Neuronal stem cell (in vitro differentiated cells): ENCODE data around the gene OTOP2.
"Not testable (repeated sequence)": the region's sequence is repeated elsewhere in the genome, so short reads cannot be mapped to it uniquely, and the experiment has no call there.

Source experiments
- DNase-seq: peaks from one replicate; pipeline ENCODE4 v3.0.0-alpha.2; 2013; ENCODE audit warnings: low spot score
- H2AFZ ChIP-seq: one replicate; pipeline ENCODE4 v1.6.1; 2013; ENCODE audit warnings: mild to moderate bottlenecking, low read length, inconsistent platforms
- H2AK5ac ChIP-seq: 2 replicates; pipeline ENCODE4 v1.6.1; 2013; ENCODE audit warnings: low read depth, mild to moderate bottlenecking, inconsistent platforms, low read length, moderate library complexity, mixed read lengths
- H2BK120ac ChIP-seq: 2 replicates; pipeline ENCODE4 v1.6.1; 2013; ENCODE audit warnings: low read depth, mild to moderate bottlenecking, inconsistent platforms, low read length, moderate library complexity, mixed read lengths
- H2BK12ac ChIP-seq: one replicate; pipeline ENCODE4 v1.6.1; 2013; ENCODE audit warnings: low read length, inconsistent platforms
- H2BK15ac ChIP-seq: 2 replicates; pipeline ENCODE4 v1.6.1; 2013; ENCODE audit warnings: mild to moderate bottlenecking, low read length, inconsistent platforms, mixed read lengths
- H2BK5ac ChIP-seq: one replicate; pipeline ENCODE4 v1.6.1; 2013; ENCODE audit warnings: inconsistent platforms, mild to moderate bottlenecking, low read length, moderate library complexity
- H3K14ac ChIP-seq: one replicate; pipeline ENCODE4 v1.6.1; 2013; ENCODE audit warnings: low read length, inconsistent platforms
- H3K18ac ChIP-seq: 2 replicates; pipeline ENCODE4 v1.6.1; 2013; ENCODE audit warnings: low read length, inconsistent platforms
- H3K23ac ChIP-seq: 2 replicates; pipeline ENCODE4 v1.6.1; 2013; ENCODE audit warnings: low read depth, mild to moderate bottlenecking, mixed read lengths, low read length, inconsistent platforms; ENCODE audit not compliant: poor library complexity
- H3K27ac ChIP-seq: replicated peaks from 3 replicates; pipeline ENCODE4 v1.5.1; 2013; ENCODE audit warnings: low read length, inconsistent platforms
- H3K27me3 ChIP-seq, 3 experiments: 2 replicates each; pipeline ENCODE4 v1.6.1; 2013; ENCODE audit warnings: low read length in 3 of 3, mild to moderate bottlenecking in 2 of 3, inconsistent platforms in 1 of 3, low read depth in 1 of 3, mixed read lengths in 1 of 3, moderate library complexity in 1 of 3; ENCODE audit not compliant: control insufficient read depth in 3 of 3, insufficient read depth in 3 of 3
- H3K36me3 ChIP-seq, 2 donors: replicated peaks in 1 of 2; 2 replicates each; pipeline ENCODE4 v1.6.1; 2013; ENCODE audit warnings: low read length in 2 of 2; ENCODE audit not compliant: control insufficient read depth in 2 of 2, insufficient read depth in 2 of 2
- H3K4ac ChIP-seq: 2 replicates; pipeline ENCODE4 v1.6.1; 2013; ENCODE audit warnings: inconsistent platforms, mild to moderate bottlenecking, low read length, moderate library complexity
- H3K4me1 ChIP-seq, 2 donors: 1 replicate in 1 of 2; 2 replicates in 1 of 2; pipeline ENCODE4 v1.6.1; 2013; ENCODE audit warnings: low read length in 2 of 2, low read depth in 1 of 2; ENCODE audit not compliant: control insufficient read depth in 2 of 2, insufficient read depth in 1 of 2
- H3K4me2 ChIP-seq: one replicate; pipeline ENCODE4 v1.6.1; 2013; ENCODE audit warnings: mild to moderate bottlenecking, low read length, inconsistent platforms; ENCODE audit not compliant: insufficient read depth, poor library complexity, severe bottlenecking
- H3K4me3 ChIP-seq, 2 donors: 2 replicates each; pipeline ENCODE4 v1.5.1; 2013; ENCODE audit warnings: low read length in 2 of 2, mild to moderate bottlenecking in 2 of 2, inconsistent platforms in 1 of 2, moderate library complexity in 1 of 2
- H3K79me1 ChIP-seq: one replicate; pipeline ENCODE4 v1.6.1; 2013; ENCODE audit warnings: low read depth, mild to moderate bottlenecking, inconsistent platforms, low read length, moderate library complexity
- H3K9ac ChIP-seq: one replicate; pipeline ENCODE4 v1.6.1; 2013; ENCODE audit warnings: mild to moderate bottlenecking, low read depth, low read length, inconsistent platforms; ENCODE audit not compliant: poor library complexity
- H3K9me3 ChIP-seq, 2 donors: replicated peaks in 1 of 2; 2 replicates each; pipeline versions ENCODE3 to v1.6.1; 2013; ENCODE audit warnings: low read length in 2 of 2, mild to moderate bottlenecking in 2 of 2, inconsistent platforms in 1 of 2, low read depth in 1 of 2, mixed read lengths in 1 of 2, moderate library complexity in 1 of 2; ENCODE audit not compliant: control insufficient read depth in 2 of 2, insufficient read depth in 1 of 2
- H4K8ac ChIP-seq: one replicate; pipeline ENCODE4 v1.6.1; 2013; ENCODE audit warnings: low read depth, mild to moderate bottlenecking, inconsistent platforms, low read length, moderate library complexity
- H4K91ac ChIP-seq: one replicate; pipeline ENCODE4 v1.6.1; 2013; ENCODE audit warnings: low read length, low read depth, mild to moderate bottlenecking, inconsistent platforms; ENCODE audit not compliant: poor library complexity
- WGBS, 2 donors: extraction: QIAGEN DNeasy Blood & Tissue Kit; methylation state at CpG; one replicate each; pipeline ENCODE4 v1.1.7; 2013; ENCODE audit warnings: missing lambda C conversion rate in 2 of 2, mixed read lengths in 1 of 2; ENCODE audit not compliant: insufficient read length in 2 of 2, insufficient replicate concordance in 1 of 2; ENCODE audit errors: extremely low coverage in 2 of 2; 5-methylcytosine and 5-hydroxymethylcytosine counted together

Gene OTOP2

DNA sequence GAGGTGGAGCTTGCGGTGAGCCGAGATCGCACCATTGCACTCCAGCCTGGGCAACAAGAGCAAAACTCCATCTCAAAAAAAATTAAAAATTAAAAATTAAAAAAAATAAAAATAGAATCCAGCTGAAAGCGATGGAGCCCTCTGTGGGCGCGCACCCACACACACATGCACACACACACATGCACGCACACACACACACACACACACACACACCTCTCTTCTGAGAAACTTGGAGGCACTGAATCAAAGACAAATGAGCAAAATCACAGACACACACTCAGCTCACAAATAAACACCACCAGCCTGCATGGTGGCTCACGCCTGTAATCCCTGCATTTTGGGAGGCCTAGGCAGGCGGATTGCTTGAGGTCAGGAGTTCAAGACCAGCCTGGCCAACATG, 21.0 kb upstream of the OTOP2 start:
- Histone ChIP-seq H3K9me3 (no peaks in the 10 kb centered on the region), H3K14ac (no peak overlapping the region), H2AFZ (no peak overlapping the region), H2BK12ac (no peak overlapping the region), H3K27me3 (peaks cover 0 to 36% (median 3%) of the 10 kb centered on the region in 3 experiments), H3K27ac (no peak overlapping the region), H4K8ac (no peak overlapping the region), H2BK120ac (no peak overlapping the region), H3K79me1 (no peaks in the 10 kb centered on the region), H3K23ac (no peak overlapping the region), H3K9ac (no peak overlapping the region), H3K4me3 (no peak overlapping the region), H3K4ac (no peak overlapping the region), H4K91ac (no peak overlapping the region), H2BK15ac (no peak overlapping the region), H3K4me2 (no peak overlapping the region), H3K18ac (no peak overlapping the region), H3K4me1 (no peaks in the 10 kb centered on the region), H3K36me3 (no peaks in the 10 kb centered on the region), H2AK5ac (no peak overlapping the region), H2BK5ac (no peak overlapping the region)
- WGBS, 2 donors: no CpG with 5 or more reads among the region's 9 CpGs
- no peak for DNase-seq

DNA sequence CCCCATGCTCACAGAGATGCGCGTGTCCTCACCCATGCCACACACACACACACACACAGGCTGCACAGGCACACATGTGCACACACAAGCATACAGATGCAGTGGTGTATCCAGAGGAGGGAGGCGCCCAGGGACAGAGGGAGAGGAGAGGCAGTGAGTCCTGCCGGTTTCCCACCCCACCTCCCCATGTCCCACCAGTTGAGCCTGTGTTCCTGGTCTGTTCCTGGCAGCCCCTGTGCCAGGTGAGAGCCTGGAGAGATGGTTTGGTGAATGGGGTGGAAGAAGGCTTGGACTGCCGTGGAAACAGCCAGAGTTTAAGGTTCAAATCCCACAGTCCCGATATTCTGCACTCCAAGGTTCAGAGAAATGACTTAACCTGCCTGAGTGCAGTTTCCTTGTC, 20.4 kb upstream of the OTOP2 start:
- H3K23ac ChIP-seq: peak overlapping the region; percentile 96

DNA sequence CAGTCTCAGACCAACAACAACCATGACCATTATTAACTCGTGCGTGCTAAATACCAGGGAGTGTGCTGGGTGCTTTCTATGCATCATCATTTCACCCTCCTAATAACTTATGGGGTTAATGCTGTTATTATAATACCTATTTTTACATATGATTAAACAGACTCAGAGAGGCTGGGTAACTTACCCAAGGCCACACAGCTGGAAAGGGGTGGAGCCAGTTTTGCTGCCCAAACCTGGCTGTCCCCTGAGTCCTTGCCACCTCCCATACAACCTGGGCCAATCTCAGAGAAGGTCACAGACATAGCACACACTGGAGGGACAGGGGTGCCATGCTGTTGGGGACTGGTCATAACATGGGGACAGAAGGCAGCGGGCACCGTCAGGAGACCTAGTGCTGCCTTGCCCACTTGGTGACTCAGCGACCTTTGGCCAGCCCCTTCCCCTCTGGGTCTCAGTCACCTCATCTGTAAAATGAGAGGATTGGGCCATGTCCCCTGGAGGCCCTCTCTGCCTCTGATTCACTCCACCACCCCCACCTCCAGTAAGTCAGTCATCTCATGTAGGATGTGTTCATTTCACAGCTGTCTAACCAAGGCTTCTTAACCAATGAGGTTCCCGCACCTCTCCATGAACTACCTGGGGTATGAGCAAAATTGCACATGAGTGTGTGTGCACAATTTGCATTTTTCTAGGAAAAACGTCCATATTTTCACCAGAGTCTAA, 19.2 kb upstream of the OTOP2 start:
- WGBS, 2 donors: no CpG with 5 or more reads among the region's 7 CpGs

More for the DNA sequence above, 20.4 kb upstream of the OTOP2 start:
- Histone ChIP-seq H4K91ac (no peak overlapping the region), H2AFZ (no peak overlapping the region), H3K4me2 (no peak overlapping the region), H2BK5ac (no peak overlapping the region), H3K36me3 (no peaks in the 10 kb centered on the region), H3K14ac (no peak overlapping the region), H2BK12ac (no peak overlapping the region), H3K18ac (peak overlapping the region; percentile 46), H2BK15ac (no peak overlapping the region), H2AK5ac (peak overlapping the region; percentile 76), H4K8ac (no peak overlapping the region), H3K79me1 (no peaks in the 10 kb centered on the region), H3K4me3 (no peak overlapping the region), H3K9ac (no peak overlapping the region), H3K27me3 (peaks cover 0 to 30% (median 3%) of the 10 kb centered on the region in 3 experiments), H3K27ac (no peak overlapping the region), H2BK120ac (no peak overlapping the region), H3K4ac (no peak overlapping the region), H3K9me3 (no peaks in the 10 kb centered on the region), H3K4me1 (no peaks in the 10 kb centered on the region)
- WGBS, 2 donors: no CpG with 5 or more reads among the region's 6 CpGs
- no peak for DNase-seq

GRCh38 chr17:74906214-74906793, 17.8 kb upstream of the OTOP2 start:
- not testable (repeated sequence) for H2BK120ac ChIP-seq, H2BK5ac ChIP-seq, H3K18ac ChIP-seq, H3K9ac ChIP-seq, H3K23ac ChIP-seq, H4K8ac ChIP-seq, H3K79me1 ChIP-seq, H3K36me3 ChIP-seq, H2AK5ac ChIP-seq, H3K4me2 ChIP-seq, H3K9me3 ChIP-seq, H3K4me1 ChIP-seq, H3K14ac ChIP-seq, H3K27ac ChIP-seq, DNase-seq, H2BK12ac ChIP-seq, H4K91ac ChIP-seq, H3K4me3 ChIP-seq, H3K4ac ChIP-seq, H2BK15ac ChIP-seq
- peak overlapping the region; percentile 35 for H2AFZ ChIP-seq
- WGBS, 2 donors: no CpG with 5 or more reads among the region's 6 CpGs
- H3K27me3 ChIP-seq: peaks cover 0 to 13% (median 3%) of the 10 kb centered on the region in 3 experiments

More for the DNA sequence above, 19.2 kb upstream of the OTOP2 start:
- H3K14ac ChIP-seq: no peak overlapping the region
- DNase-seq: no peak
- no peak overlapping the region for H3K4me2 ChIP-seq
- H2BK15ac ChIP-seq: no peak overlapping the region
- no peak overlapping the region for H2AFZ ChIP-seq
- peaks cover 0 to 25% (median 3%) of the 10 kb centered on the region in 3 experiments for H3K27me3 ChIP-seq
- H3K4me3 ChIP-seq: no peak overlapping the region
- H3K9me3 ChIP-seq: no peaks in the 10 kb centered on the region
- no peak overlapping the region for H2AK5ac ChIP-seq
- H3K4me1 ChIP-seq: no peaks in the 10 kb centered on the region
- no peak overlapping the region for H2BK5ac ChIP-seq
- no peak overlapping the region for H3K4ac ChIP-seq
- peak overlapping the region; percentile 26 for H3K23ac ChIP-seq
- no peak overlapping the region for H2BK120ac ChIP-seq
- H4K8ac ChIP-seq: no peak overlapping the region
- no peak overlapping the region for H2BK12ac ChIP-seq
- H3K9ac ChIP-seq: no peak overlapping the region
- peak overlapping the region; percentile 32 for H3K18ac ChIP-seq
- no peak overlapping the region for H3K27ac ChIP-seq
- no peaks in the 10 kb centered on the region for H3K36me3 ChIP-seq
- H4K91ac ChIP-seq: no peak overlapping the region
- no peaks in the 10 kb centered on the region for H3K79me1 ChIP-seq
